ENCODE data around the gene RRP12. TPM values are rescaled to one million over a fixed set of nuclear protein-coding genes. Genes with fewer than 3 reads are reported as not detected.

The RRP12 gene
- total RNA-seq, 1 donor from 2014 or later = 23.7 TPM

DNA sequence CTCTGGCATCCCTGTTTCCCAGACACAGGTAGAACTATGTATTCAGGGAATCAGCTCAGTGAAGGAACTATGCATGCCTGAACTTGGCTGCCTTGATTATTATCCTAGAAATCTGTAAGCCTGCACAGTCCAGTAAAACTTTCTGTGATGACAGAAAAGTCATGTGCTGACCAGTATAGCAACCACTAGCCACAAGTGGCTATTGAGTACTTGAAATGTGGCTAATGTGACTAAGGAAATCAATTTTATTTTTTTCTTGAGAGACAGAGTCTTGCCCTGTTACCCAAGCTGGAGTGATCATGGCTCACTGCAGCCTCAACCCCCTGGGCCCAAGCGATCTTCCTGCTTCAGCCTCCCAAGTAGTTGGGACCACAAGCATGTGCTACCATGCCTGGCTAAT, 41.1 kb upstream of the RRP12 start:
- TF ChIP-seq, protein P1, sequence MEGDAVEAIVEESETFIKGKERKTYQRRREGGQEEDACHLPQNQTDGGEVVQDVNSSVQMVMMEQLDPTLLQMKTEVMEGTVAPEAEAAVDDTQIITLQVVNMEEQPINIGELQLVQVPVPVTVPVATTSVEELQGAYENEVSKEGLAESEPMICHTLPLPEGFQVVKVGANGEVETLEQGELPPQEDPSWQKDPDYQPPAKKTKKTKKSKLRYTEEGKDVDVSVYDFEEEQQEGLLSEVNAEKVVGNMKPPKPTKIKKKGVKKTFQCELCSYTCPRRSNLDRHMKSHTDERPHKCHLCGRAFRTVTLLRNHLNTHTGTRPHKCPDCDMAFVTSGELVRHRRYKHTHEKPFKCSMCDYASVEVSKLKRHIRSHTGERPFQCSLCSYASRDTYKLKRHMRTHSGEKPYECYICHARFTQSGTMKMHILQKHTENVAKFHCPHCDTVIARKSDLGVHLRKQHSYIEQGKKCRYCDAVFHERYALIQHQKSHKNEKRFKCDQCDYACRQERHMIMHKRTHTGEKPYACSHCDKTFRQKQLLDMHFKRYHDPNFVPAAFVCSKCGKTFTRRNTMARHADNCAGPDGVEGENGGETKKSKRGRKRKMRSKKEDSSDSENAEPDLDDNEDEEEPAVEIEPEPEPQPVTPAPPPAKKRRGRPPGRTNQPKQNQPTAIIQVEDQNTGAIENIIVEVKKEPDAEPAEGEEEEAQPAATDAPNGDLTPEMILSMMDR (IDR thresholded peaks at IDR 0.05) = no peak
- H3K9me3 ChIP-seq = no peaks in the 10 kb centered on the region
- intact Hi-C loops (cut with DNase I) = no loop called here
- no peaks in the 10 kb centered on the region for H3K27me3 ChIP-seq
- peaks cover 21% of the 10 kb centered on the region for H3K4me1 ChIP-seq
- H3K27ac ChIP-seq = no peak overlapping the region
- no peak overlapping the region for H3K4me3 ChIP-seq
- peaks cover 53% of the 10 kb centered on the region for H3K36me3 ChIP-seq
- DNase-seq (no peak), ATAC-seq (no peak)

DNA sequence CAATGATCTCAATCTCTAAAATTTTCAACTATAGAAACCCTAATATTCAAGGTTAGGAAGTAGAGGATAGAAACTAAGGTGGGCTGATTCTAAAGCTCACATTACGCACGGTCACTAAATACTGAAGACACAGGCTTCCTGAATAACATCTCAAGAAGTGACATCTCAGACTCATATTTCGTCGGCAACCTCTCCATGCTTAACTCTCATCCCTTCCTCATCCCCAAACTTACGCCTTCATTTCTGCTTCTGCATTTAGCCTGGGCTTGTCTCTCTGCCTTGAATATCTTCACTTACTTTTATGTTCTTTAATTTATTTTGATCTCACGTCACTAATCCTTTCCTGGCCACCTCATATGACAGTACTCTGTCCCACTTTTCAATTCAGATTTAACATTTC, 34.1 kb upstream of the RRP12 start:
- peaks cover 87% of the 10 kb centered on the region for H3K36me3 ChIP-seq
- no peak for DNase-seq
- intact Hi-C loops (cut with DNase I) = no loop called here

DNA sequence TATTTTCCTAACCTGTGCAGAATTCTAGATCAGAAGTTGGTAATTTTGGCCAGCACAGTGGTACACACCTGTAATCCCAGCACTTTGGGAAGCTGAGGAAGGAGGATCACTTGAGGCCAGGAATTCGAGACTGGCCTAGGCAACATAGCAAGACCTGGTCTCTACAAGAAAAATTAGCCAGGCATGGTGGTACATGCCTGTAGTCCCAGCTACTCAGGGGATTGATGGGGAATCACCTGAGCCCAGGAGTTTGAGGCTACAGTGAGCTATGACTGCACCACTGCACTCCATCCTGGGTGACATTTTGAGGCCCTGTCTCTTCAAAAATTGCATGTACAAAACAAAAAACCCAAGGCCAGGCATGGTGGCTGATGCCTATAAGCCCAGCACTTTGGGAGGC, 33.4 kb upstream of the RRP12 start:
- DNase-seq = no peak
- intact Hi-C loops (cut with DNase I) = no loop called here
- no peaks in the 10 kb centered on the region for H3K9me3 ChIP-seq
- ATAC-seq = no peak
- H3K4me3 ChIP-seq = no peak overlapping the region
- H3K36me3 ChIP-seq = peaks cover 84% of the 10 kb centered on the region
- no peak overlapping the region for H3K27ac ChIP-seq
- H3K27me3 ChIP-seq = no peaks in the 10 kb centered on the region
- no peaks in the 10 kb centered on the region for H3K4me1 ChIP-seq
- TF ChIP-seq, protein P1 (IDR thresholded peaks at IDR 0.05) = no peak

More for the DNA sequence above, 34.1 kb upstream of the RRP12 start:
- Histone ChIP-seq H3K27me3 (no peaks in the 10 kb centered on the region), H3K27ac (no peak overlapping the region), H3K9me3 (no peaks in the 10 kb centered on the region), H3K4me3 (no peak overlapping the region), H3K4me1 (no peaks in the 10 kb centered on the region)
- no peak for ATAC-seq
- TF ChIP-seq, protein P1 (IDR thresholded peaks at IDR 0.05) = no peak

- no peak overlapping the region for H3K4me3 ChIP-seq
- no peaks in the 10 kb centered on the region for H3K4me1 ChIP-seq
- TF ChIP-seq, protein P1 (IDR thresholded peaks at IDR 0.05) = no peak
- no peak overlapping the region for H3K27ac ChIP-seq
- ATAC-seq (no peak), DNase-seq (no peak)
- intact Hi-C loops (cut with DNase I) = no loop called here
- H3K27me3 ChIP-seq = no peaks in the 10 kb centered on the region
- H3K36me3 ChIP-seq = peaks cover 79% of the 10 kb centered on the region
- H3K9me3 ChIP-seq = no peaks in the 10 kb centered on the region
Measured at GRCh38 chr10:97434055-97434454, 32.9 kb upstream of the RRP12 start.

GRCh38 chr10:97428572-97428981, 27.4 kb upstream of the RRP12 start:
- no peak overlapping the region for H3K4me3 ChIP-seq
- DNase-seq (no peak), ATAC-seq (no peak)
- peaks cover 28% of the 10 kb centered on the region for H3K4me1 ChIP-seq
- no peaks in the 10 kb centered on the region for H3K9me3 ChIP-seq
- TF ChIP-seq, protein P1 (IDR thresholded peaks at IDR 0.05) = no peak
- H3K36me3 ChIP-seq = peaks cover 27% of the 10 kb centered on the region
- H3K27me3 ChIP-seq = no peaks in the 10 kb centered on the region
- intact Hi-C loops (cut with DNase I) = no loop called here
- H3K27ac ChIP-seq = no peak overlapping the region

DNA sequence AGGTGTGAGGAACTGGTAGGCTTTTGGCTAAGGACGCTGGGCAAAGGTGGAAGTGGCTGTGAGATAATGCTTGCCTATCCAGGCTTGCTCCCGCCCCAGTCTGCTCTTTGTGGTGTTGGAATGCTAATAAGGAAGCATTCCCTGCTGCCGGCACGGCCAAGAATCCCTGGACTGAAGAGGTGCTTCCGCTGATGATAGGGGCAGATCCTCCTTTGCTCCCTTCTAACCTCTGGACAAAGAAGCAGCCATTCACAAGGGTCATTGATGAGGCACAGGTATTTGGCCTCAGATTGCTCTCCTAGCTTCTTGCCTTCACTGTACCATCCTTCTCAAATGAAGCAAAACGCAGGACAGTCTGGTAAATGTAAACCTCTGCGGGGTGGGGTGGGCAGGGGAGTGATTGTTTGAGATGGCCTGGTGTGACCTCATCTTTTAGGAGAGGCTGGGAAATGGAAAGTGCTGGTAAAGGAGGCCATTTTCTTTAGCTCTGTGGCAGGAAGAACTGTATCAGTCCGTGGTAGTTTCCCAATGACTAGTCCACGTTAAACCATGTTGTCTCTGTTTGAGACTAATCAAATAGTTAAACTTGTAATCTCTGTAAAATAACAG, 26.5 kb upstream of the RRP12 start:
- peak overlapping the region; percentile 89 for H3K27ac ChIP-seq
- no peaks in the 10 kb centered on the region for H3K27me3 ChIP-seq
- DNase-seq (no peak), ATAC-seq (peak; percentile 0)
- TF ChIP-seq, protein P1 (IDR thresholded peaks at IDR 0.05) = no peak
- intact Hi-C loops (cut with DNase I) = loop anchor here (2.0 kb wide), 1 partner anchor 13 kb away; no protein-coding TSS in a partner anchor
- peaks cover 23% of the 10 kb centered on the region for H3K36me3 ChIP-seq
- H3K4me1 ChIP-seq = peaks cover 28% of the 10 kb centered on the region
- peak overlapping the region; percentile 92 for H3K4me3 ChIP-seq
- no peaks in the 10 kb centered on the region for H3K9me3 ChIP-seq

All from upper lobe of right lung (tissue), 1 donor.